Measurements from ENCODE around the gene BTF3.

The BTF3 gene

DNA sequence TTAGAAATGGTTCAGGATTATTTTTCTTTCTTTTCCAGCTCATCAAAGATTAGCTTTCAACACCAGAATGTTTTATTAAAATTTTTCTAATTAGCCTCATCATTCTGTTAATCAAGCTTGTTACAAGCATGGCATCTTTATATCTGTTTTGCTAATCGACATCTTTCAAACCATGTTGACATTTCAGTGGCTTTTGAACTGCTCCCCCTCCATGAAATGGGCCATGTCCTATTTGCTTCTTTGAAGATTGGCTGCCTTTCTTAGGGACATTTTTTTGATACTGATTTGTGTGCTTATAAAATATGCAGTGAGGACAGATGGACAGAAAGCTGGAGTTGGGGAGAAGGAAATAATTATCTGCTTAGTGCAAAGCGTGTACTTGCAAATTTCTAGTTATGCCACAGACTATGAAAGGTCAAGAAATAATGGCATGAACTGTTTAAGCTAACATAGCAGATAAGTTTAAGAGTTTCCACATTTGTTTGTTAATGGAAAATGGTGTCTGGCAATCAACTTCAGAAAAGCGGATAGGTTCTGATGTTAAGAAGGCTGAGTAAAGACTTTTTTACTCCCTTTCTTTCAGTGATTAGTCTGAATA lies 27.5 kb downstream of the BTF3 start:
- DNase-seq, result no peak

- DNase-seq, result peak; percentile 4
Observed at GRCh38 chr5:73528248-73528647, 30.0 kb downstream of the BTF3 start.

- no peak for DNase-seq
Observed at GRCh38 chr5:73529081-73529480, 30.8 kb downstream of the BTF3 start.

GRCh38 chr5:73531356-73531755 lies 33.1 kb downstream of the BTF3 start:
- no peak for DNase-seq

DNA sequence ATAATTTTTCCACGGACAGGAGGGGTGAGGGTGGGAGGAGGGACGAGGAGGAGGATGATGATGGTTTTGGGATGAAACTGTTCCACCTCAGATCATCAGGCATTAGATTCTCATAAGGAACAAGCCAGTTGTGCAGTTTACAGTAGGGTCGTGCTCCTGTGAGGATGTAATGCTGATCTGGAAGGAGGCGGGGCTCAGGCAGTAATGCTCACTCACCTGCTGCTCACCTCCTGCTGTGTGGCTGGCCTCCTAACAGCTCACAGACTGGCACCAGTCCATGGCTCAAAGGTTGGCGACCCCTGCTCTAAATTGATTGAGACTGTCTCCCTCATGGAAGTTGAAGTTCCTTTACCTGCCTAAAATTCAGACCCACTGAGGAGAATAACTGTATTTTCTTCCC lies 34.0 kb downstream of the BTF3 start:
- DNase-seq, result no peak

GRCh38 chr5:73534011-73534644 lies 35.9 kb downstream of the BTF3 start:
- no peak for DNase-seq

DNA sequence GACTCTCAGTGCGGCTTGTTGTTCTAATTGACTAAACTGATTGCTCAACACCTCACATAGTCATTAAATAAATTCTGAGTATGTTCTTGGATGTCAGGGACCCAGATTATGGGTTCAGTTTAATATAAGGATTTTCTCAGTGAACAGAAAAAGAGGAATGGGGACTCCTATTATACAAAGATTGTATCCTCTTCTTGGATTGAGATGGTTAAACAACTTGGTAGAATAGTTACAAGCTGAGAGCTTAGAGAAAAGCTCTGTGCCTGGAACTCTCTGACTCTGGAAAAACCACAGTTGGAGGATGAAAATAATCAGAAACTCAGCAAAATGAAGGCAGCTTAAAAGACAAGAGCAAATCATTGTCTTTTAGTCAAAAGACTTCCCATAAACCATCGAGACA lies 36.7 kb downstream of the BTF3 start:
- no peak for DNase-seq

- no peak for DNase-seq
Observed at GRCh38 chr5:73539730-73540129, 41.5 kb downstream of the BTF3 start.

DNA sequence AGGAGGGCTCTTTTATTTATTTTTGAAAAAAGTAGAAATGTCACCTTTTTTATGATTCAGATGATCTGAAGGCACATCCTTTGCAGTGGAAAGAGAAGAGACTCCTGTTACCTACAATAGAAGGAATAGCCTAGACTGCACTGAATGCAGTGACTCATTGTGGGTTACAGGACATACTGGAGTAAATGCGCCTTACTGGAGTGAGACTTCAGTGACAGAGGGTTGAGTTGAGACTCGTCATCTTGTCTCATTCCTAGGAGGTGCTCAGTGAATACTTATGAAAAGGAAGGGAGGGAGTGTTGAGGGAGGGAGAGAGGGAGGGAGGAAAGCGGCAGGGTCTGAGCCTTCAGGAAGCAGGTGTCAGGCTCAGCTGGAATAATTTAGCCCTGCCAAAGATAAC lies 42.0 kb downstream of the BTF3 start:
- DNase-seq, result no peak

- no peak for DNase-seq
Observed at GRCh38 chr5:73542020-73542419, 43.8 kb downstream of the BTF3 start.

DNA sequence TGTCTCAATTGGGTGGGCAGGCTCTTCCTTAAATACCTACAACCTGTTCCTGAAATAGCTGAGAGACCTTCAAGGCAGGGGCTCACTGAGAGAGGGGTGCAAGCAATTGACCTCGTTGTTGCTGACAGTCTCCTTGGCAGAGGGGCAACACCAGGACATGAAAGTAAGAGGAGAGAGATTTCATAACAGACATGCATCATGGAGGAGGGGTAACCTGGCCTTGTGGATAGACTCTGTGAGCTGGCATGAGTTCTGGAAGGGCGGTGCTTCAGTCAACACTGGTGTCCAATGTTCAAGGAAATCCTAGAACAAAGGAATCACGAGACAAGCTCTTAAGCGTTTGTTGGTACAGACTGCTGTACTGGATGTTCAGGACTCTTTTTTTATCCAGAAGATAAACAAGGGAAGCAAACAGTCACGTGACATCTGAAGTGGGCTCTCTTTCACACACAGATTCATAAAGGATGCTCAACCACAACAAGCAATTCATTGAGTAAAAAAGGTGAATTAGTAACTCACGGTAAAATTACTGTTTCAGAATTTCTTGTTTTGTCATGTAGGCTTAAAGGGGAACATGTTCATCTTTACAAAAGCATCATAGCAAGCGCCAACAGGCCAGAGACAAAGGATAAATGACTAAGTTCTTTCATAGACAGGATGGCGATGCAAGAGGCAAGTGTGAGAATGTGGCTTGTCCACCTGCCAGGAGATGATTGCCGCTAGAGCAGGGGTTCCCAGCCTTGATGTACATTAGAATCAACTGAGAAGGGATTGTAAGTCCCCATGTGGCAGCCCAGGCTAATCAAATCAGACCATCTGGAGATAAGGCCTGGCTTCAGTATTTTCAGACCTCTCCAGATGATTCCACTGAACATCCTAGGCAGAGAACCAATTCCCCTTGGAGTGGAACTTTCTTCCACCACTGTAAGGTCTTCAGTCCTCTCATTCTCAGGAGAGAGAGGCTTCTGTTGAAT lies 46.5 kb downstream of the BTF3 start:
- peak; percentile 93 for DNase-seq

DNA sequence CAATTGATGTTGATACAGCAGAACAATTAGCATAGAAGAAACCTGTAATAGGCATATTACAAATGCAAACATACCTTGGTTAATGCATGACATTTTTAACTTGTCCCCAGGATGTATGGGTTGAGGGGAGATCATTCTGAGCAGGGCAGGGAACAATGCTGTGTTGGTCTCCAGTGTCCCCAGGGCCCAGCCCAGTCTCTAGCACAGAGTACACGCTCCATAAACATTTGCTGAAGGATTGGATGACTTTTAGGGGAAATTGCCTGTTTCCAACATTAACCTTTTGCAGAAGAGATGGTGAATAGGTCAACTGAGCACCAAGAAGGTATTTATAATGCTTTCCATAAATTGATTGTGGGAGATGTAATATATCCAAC lies 47.1 kb downstream of the BTF3 start:
- DNase-seq, result no peak

- DNase-seq, result no peak
Observed at GRCh38 chr5:73550016-73550415, 51.8 kb downstream of the BTF3 start.

DNA sequence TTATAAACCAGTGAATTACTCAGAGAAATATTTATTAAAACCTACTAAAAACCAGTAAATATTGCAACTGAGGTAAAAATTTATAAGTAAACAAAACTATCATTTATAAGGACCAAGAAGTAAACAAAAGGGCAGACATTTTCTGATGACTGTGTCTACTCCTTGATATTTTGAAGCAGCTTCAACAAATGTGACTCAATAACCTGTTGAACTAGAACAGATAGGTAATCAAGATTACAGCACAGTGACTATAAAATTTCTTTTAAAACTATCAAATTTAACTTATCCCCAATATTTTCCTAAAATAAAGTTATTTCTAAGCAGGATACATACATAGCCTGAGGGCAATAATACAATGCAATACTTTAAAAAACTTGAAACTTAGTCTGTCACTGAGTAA lies 54.4 kb downstream of the BTF3 start:
- DNase-seq, result no peak

Data from NCI-H748 treated with DMSO at 0.1 percent for 48 hours (cell line).